ENCODE results near the gene GREB1. TPM values are rescaled to one million over a fixed set of nuclear protein-coding genes. Genes with fewer than 3 reads are reported as not detected.

The GREB1 gene
- total RNA-seq, 1 experiment from 2014 or later, result 16.5 TPM

DNA sequence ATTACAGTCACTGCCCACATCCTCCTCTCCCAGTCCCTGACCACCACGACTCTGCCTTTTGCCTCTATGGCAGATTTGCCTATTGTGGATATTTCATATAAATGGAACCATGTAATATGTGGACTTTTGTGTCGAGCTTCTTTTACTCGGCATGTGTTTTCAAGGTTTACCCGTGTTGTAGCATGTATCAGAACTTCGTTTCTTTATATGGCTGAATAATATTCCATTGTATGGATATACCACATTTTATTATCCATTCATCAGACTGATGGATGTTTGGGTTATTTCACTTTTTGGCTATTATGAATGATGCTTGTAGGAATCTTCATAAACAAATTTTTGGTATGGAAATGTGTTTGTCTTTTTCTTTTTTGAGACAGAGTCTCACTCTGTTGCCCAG is 43.7 kb upstream of the GREB1 start:
- no peak overlapping the region for H2BK5ac ChIP-seq (ENCODE audit: insufficient read length, low read length)
- H4K8ac ChIP-seq (replicated peaks; ENCODE audit: insufficient read length, low read depth, low read length), result no peak overlapping the region
- peaks cover 4 to 5% of the 10 kb centered on the region in 2 experiments for H3K9me3 Mint-ChIP-seq
- no peak overlapping the region for H2AK5ac ChIP-seq (ENCODE audit: insufficient read length, low read length)
- no peak overlapping the region for H3K18ac ChIP-seq (ENCODE audit: insufficient read length, low read depth, low read length)
- H3K23ac ChIP-seq (ENCODE audit: insufficient read length, low read depth, low read length), result no peak overlapping the region
- no peak overlapping the region for H3K27ac ChIP-seq (ENCODE audit: insufficient read length, low read depth, low read length)
- no peaks in the 10 kb centered on the region for H4K20me1 ChIP-seq (ENCODE audit: control insufficient read depth, insufficient read depth, insufficient read length)
- peaks cover 2% of the 10 kb centered on the region; the same call in 1 of the 2 replicates for H3K79me2 ChIP-seq (ENCODE audit: insufficient read depth, low read length)
- H2BK120ac ChIP-seq (ENCODE audit: low read depth, low read length, poor library complexity, severe bottlenecking), result no peak overlapping the region
- no peak overlapping the region for H3K27ac Mint-ChIP-seq
- no CpG with 5 or more reads among the region's 5 CpGs for WGBS (ENCODE audit: extremely low coverage, insufficient read length, low lambda C conversion rate)
- H2AFZ ChIP-seq (ENCODE audit: low read length), result no peak overlapping the region
- no peak overlapping the region for H3K4ac ChIP-seq (ENCODE audit: low read depth, low read length)
- no peak overlapping the region for H3K14ac ChIP-seq (ENCODE audit: insufficient read depth, low read length)
- TF ChIP-seq, protein P1, sequence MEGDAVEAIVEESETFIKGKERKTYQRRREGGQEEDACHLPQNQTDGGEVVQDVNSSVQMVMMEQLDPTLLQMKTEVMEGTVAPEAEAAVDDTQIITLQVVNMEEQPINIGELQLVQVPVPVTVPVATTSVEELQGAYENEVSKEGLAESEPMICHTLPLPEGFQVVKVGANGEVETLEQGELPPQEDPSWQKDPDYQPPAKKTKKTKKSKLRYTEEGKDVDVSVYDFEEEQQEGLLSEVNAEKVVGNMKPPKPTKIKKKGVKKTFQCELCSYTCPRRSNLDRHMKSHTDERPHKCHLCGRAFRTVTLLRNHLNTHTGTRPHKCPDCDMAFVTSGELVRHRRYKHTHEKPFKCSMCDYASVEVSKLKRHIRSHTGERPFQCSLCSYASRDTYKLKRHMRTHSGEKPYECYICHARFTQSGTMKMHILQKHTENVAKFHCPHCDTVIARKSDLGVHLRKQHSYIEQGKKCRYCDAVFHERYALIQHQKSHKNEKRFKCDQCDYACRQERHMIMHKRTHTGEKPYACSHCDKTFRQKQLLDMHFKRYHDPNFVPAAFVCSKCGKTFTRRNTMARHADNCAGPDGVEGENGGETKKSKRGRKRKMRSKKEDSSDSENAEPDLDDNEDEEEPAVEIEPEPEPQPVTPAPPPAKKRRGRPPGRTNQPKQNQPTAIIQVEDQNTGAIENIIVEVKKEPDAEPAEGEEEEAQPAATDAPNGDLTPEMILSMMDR (conservative IDR thresholded peaks at IDR 0.05), result no peak
- no peaks in the 10 kb centered on the region for H3K23me2 ChIP-seq (ENCODE audit: insufficient read length, low read depth, low read length, poor library complexity, severe bottlenecking)
- DNase-seq, result no peak
- H4K5ac ChIP-seq (ENCODE audit: insufficient read length, low read depth, low read length), result no peak overlapping the region
- H3K9ac ChIP-seq (ENCODE audit: extremely low read depth, insufficient read length, low read length), result no peak overlapping the region
- H2BK20ac ChIP-seq (ENCODE audit: low read depth, low read length, poor library complexity, severe bottlenecking), result no peak overlapping the region
- no peak overlapping the region for H4K91ac ChIP-seq (ENCODE audit: insufficient read length, low read depth, low read length)
- H3K27me3 Mint-ChIP-seq (ENCODE audit: low read depth), result no peaks in the 10 kb centered on the region; the same call in 1 of the 2 replicates
- H3K4me3 Mint-ChIP-seq, result no peak overlapping the region
- H3K4me1 Mint-ChIP-seq, result peaks cover 14 to 17% of the 10 kb centered on the region in 2 experiments
- no peak overlapping the region for H3K4me2 ChIP-seq (ENCODE audit: insufficient read depth, insufficient read length, low read length)
- H3K79me1 ChIP-seq (ENCODE audit: insufficient read depth, low read depth, low read length, poor library complexity, severe bottlenecking), result no peaks in the 10 kb centered on the region
- H3K9me3 ChIP-seq (ENCODE audit: control insufficient read depth, low read depth, low read length), result no peaks in the 10 kb centered on the region
- no peak overlapping the region for H3K56ac ChIP-seq (ENCODE audit: insufficient read length, low read depth, low read length)
- H2BK12ac ChIP-seq (ENCODE audit: insufficient read length, low read depth, low read length), result no peak overlapping the region
- H2BK15ac ChIP-seq (ENCODE audit: low read depth, low read length), result no peak overlapping the region
- peaks cover 5 to 6% (median 5%) of the 10 kb centered on the region in 3 experiments; a peak in 6 of 7 replicates for H3K36me3 Mint-ChIP-seq (ENCODE audit: insufficient read depth in 1 of 3, low read depth in 3 of 3)
- H3T11ph ChIP-seq (ENCODE audit: low read length), result no peak overlapping the region
- H3K27me3 ChIP-seq (ENCODE audit: insufficient read depth, low read length), result no peaks in the 10 kb centered on the region
- H3K4me1 ChIP-seq (ENCODE audit: insufficient read depth, low read length), result no peaks in the 10 kb centered on the region; the same call in 1 of the 2 replicates
